NK-92 (cell line): Measurements from ENCODE around the gene NOTCH2.

Source experiments
- DNase-seq: peaks from one replicate; lab custom pipeline; 2025; ENCODE audit not compliant: unreplicated experiment; lab: John Stamatoyannopoulos, UW

Gene NOTCH2

DNA sequence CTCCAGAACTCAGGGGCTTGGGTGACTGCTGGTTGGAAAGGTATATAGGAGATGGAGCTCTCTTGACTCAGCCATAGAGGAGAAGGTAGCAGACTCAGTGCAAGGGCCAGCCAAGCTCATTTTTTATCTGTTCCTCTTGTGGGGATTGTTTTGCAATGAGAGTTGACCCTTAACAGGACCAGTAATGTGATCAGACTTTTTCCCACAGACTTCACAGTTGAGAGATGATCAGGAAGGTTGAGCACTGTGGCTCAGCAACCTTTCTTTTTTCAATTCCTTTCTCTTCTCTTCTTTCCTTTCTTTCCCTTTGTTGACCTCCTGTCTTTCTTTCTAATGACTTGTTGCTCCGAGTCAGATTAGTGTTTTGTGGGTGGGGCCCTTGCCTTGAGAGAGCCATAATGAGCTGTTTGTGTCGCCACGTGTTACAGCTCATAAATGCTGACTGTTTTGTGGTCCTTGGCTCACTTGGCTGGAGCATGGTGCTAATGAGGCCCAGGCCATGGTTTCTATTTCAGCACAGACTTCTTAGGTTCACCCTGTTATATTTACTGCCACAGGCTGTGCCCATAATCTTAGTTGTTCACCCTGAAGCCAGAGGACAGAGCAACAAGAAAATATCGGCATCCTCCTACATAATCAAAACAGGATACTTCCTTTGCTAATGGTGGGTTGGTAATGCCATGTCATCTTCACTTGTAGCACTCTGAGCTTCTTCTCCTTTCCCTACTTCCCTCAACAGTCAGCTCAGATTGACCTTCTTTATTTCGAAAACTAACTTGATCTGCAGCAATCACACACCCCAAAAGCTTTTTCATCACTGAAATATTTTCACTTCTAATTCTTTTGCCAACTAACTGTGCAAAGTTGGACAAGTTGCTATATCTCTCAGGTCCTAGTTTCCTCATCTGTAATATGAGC is 187.1 kb downstream of the NOTCH2 start:
- no peak for DNase-seq

DNA sequence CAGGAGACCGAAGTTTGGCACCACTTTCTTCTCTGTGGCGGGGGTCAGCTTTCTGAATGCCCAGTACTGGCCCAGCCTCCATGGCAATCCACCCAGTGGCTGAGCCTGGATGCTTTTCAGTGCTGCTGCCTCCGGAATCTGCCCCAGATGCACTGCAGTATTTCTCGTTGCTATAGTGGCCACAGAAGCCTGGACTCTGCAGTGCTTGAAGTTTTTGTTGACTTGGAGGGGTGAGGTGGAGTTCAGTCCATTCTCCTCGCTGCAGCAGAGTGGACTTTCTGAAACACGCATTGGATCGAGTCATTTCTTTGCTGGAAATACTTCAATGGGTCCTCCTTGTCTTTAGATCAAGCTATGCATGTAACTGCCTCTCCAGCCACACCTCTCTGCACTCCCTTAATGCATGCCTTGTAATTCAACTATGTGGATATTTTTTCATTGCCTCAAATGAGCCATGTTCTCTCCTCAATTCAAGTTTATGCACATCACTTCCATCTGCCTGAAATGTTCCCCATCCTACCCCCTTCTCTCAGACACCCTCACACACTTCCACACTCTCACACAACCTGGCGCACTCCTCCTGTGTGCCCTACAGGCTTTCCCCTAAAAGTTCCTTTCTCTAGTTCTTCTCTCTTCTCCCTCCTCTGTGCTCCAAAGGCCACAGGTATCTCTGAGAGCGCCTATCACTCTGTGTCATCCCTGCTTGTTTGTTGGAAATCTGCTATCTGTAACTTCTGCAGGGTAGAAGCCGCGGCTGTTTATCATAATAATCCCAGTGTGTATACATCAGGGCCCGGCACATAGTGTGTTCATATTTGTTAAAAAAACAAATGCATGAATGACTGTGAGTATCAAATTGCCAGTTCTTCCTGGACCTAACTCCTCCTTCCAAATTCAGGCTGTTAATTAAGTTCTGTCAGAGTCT is 189.7 kb downstream of the NOTCH2 start:
- DNase-seq, result no peak

DNA sequence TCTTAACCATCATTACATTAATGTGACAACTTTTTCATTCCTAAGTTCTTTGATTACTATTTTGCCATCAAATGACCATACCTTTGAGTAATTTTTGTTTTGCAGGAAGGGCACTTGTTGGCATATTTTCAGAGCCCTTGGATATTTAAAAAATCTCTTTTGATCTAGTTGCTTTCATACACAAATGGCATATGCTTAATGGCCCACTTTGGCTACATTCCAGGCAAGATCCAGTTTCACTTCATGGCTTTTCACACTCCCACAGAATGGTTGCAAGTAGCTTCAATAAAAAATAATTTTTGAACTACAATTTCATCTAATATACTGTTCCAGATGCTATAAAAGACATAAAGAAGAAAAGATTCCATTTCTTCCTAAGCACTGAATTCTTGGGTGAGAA is 191.3 kb downstream of the NOTCH2 start:
- no peak for DNase-seq

- DNase-seq, result no peak
These were observed 195.3 kb downstream of the NOTCH2 start for GRCh38 chr1:119874186-119874585.

GRCh38 chr1:119873135-119874015 is 196.1 kb downstream of the NOTCH2 start:
- DNase-seq, result no peak

- no peak for DNase-seq
These were observed 197.6 kb downstream of the NOTCH2 start for GRCh38 chr1:119871881-119872280.

DNA sequence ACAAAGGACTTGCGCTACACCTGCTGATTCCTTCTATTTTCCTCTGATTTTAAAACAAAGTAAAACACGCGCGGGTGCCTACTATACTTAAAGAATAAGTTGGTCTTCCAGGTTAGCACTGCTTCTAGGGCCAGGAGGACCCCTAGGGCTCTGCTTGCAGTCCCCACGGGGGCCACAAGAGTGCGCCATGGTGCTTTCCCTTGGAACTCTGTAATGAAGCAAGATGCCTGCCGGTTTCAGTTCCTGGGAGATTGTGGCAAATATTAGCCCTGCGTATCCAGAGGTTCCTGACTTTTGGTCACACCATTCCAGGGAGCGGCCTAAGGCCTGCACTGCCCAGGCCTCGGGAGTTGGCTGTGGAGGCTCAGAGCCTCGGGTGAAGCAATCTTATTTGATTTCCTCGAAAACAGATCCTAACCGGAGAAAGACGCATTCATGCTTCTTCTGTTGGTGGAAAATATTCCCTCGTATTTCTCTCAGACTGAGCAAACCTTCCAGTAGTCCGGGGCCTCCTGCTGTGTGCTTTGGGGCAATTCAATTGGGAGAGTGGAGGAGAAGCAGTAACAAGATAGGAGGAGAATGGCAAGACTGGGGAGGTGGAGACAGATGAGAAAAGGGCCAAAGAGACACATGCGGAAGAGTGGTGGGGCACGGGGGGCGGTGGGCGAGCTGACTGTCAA is 198.4 kb downstream of the NOTCH2 start:
- DNase-seq, result no peak

DNA sequence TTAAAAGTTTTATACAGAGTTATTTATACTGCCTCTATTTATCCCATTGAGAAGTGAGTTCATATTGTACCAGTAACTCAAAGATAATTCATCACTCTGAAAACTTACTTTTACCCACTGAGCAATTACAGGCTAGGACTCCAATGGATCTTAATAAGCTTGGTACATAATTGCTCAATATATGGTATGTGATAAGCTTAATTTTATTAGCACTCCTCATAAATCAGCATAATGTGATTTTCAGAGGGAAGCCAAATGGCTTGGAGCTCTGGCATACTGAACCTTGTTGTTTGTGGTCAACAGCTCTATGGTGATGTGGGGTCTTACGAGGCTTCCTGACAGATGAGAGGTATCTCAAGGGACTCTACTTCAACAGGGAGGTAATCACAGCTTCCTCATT is 199.5 kb downstream of the NOTCH2 start:
- DNase-seq, result no peak

GRCh38 chr1:119868176-119868575 is 201.3 kb downstream of the NOTCH2 start:
- DNase-seq, result no peak

DNA sequence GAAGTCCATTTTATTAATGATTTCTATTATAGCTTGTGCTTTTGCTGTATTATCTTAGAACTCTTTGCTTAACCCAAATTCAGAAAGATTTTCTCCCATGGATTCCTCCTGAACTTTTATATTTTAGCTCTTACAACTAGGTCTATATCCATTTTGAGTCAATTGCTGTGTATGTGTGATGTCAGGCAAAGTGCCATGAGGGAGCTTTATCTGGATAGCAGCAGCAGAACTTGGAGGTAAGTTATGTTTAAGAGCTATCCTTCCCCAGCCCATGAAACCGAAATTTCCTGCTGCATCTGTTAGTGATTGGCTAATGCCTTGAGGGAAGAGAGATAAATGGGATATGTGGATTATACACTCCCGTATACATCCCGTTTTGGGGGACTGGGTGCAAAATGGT is 203.0 kb downstream of the NOTCH2 start:
- DNase-seq, result no peak

DNA sequence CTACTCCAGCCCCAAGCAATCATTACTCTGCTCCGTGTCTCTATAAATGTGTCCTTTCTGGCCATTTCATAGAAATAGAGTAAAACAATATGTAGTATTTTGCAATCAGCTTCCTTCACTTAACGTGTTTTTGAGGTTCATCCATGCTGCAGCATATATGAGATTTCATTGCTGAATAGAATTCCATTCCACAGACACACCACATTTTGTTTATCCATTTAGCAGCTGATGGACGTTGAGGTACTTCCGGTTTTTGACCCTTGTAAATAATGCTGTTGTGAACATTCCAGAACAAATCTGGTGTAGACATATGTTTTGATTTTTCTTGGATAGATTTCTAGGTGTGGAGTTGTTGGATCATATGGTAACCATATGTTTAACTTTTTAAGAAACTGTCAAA is 203.8 kb downstream of the NOTCH2 start:
- DNase-seq, result no peak

DNA sequence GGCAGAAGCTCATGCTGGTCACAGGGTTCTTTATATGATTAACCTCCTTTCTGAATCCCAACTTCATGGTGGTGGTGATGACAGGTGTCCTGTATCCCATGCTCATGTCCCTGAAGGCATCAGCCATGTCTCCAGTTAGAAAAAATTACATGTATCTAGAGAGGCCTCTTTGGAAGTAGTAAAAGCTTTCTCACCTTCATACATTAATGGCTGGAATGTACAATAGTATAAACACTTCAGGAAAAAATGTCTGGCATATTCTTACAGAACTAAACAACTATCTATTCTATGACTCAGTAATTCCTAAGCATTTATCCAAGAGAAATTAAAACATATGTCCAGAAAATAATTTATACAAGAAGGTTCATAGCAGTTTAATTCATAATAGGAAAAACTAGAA is 207.2 kb downstream of the NOTCH2 start:
- DNase-seq, result no peak
